Gastrocnemius medialis (tissue), 4 donors: ENCODE results near the gene ECM1.

Experiments used
- CTCF ChIP-seq, 5 experiments: fragments of 450-650 bp in 3 of 5; fragments of 200-600 bp in 2 of 5; sonication (generic) in 2 of 5; IDR thresholded peaks in 4 of 5; conservative IDR thresholded peaks in 1 of 5; 1 replicate in 4 of 5; 2 replicates in 1 of 5; pipeline ENCODE4 v1.5.1; 2016 to 2019; ENCODE audit warnings: antibody characterized with exemption in 5 of 5, mild to moderate bottlenecking in 3 of 5, moderate library complexity in 3 of 5
- POLR2A ChIP-seq, 2 donors: fragments of 450-650 bp; IDR thresholded peaks; one replicate each; pipeline ENCODE4 v1.6.1; 2017; ENCODE audit warnings: antibody characterized with exemption in 2 of 2, mild to moderate bottlenecking in 2 of 2, moderate library complexity in 2 of 2

- TF ChIP-seq CTCF (IDR thresholded peaks at IDR 0.05 in 4 of 5, conservative IDR thresholded peaks at IDR 0.05 in 1 of 5) (no peak), POLR2A (IDR thresholded peaks at IDR 0.05) (no peak)
Observed at GRCh38 chr1:150561974-150562445, 54.1 kb downstream of the ECM1 start.
